ENCODE results near the gene IRF3.
A peak's percentile ranks its signal among the peaks of the same experiment; 100 is the strongest.

Gene IRF3

GRCh38 chr19:49652551-49653465, 12.8 kb downstream of the IRF3 start:
- TF ChIP-seq ZNF274 (IDR thresholded peaks at IDR 0.05; ENCODE audit: low read depth, low read length), result no peak
- no peak overlapping the region for H3K4me3 ChIP-seq (ENCODE audit: low read length)

DNA sequence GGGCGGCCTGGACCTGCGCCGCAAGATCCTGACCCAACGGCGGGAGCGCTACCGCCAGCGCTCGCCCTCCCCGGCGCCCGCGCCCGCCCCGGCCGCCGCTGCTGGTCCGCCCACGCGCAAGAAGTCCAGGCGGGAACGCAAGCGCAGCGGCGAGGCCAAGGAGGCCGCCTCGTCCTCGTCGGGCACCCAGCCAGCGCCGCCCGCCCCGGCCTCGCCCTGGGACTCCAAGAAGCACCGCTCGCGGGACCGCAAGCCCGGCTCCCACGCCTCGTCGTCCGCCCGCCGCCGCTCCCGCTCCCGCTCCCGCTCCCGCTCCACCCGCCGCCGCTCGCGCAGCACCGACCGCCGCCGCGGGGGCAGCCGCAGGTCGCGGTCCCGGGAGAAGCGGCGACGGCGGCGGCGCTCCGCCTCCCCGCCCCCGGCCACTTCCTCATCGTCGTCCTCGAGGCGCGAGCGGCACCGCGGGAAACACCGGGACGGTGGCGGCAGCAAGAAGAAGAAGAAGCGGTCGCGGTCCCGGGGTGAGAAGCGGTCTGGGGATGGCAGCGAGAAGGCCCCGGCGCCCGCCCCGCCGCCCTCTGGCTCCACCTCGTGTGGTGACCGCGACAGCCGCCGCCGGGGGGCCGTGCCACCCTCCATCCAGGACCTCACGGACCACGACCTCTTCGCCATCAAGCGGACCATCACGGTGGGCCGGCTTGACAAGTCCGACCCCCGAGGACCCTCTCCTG, 13.7 kb downstream of the IRF3 start:
- no peak overlapping the region for H3K4me3 ChIP-seq (ENCODE audit: low read length)
- no peak for TF ChIP-seq ZNF274 (IDR thresholded peaks at IDR 0.05; ENCODE audit: low read depth, low read length)

DNA sequence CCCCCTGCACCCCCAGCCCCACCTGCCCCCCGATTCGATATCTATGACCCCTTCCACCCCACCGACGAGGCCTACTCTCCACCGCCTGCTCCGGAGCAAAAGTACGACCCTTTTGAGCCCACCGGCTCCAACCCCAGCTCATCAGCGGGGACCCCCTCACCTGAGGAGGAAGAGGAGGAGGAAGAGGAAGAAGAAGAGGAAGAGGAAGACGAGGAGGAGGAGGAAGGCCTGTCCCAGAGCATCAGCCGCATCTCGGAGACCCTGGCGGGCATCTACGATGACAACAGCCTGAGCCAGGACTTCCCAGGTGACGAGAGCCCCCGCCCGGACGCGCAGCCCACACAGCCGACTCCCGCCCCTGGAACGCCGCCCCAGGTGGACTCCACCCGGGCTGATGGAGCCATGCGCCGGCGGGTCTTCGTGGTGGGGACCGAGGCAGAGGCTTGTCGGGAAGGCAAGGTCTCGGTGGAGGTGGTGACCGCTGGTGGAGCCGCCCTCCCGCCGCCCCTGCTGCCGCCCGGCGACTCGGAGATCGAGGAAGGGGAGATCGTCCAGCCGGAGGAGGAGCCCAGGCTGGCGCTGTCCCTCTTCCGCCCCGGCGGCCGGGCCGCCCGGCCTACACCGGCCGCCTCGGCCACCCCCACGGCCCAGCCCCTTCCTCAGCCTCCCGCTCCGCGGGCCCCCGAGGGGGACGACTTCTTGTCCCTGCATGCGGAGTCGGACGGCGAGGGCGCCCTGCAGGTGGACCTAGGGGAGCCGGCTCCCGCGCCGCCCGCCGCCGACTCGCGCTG, 14.4 kb downstream of the IRF3 start:
- no peak overlapping the region for H3K4me3 ChIP-seq (ENCODE audit: low read length)
- no peak for TF ChIP-seq ZNF274 (IDR thresholded peaks at IDR 0.05; ENCODE audit: low read depth, low read length)

DNA sequence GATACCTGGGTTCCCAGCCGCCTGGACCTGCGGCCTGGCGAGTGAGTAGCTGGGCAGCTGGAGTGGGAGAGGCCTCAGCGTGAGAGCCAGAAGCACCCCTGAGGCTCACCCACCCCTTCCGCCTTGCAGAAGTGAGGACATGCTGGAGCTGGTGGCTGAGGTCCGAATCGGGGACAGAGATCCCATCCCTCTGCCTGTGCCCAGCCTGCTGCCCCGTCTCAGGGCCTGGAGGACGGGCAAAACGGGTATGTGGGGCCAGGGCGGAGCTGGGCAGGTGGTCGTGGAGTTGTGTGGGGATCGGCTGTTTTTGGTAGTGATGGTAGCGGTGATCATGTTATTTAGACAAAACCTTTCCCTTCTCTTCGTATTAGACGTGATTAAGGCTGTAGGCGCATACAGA, 19.1 kb downstream of the IRF3 start:
- no peak overlapping the region for H3K4me3 ChIP-seq (ENCODE audit: low read length)
- no peak for TF ChIP-seq ZNF274 (IDR thresholded peaks at IDR 0.05; ENCODE audit: low read depth, low read length)

- no peak for TF ChIP-seq ZNF274 (IDR thresholded peaks at IDR 0.05; ENCODE audit: low read depth, low read length)
- no peak overlapping the region for H3K4me3 ChIP-seq (ENCODE audit: low read length)
Observed at GRCh38 chr19:49645995-49646394, 19.7 kb downstream of the IRF3 start.

- TF ChIP-seq ZNF274 (IDR thresholded peaks at IDR 0.05; ENCODE audit: low read depth, low read length), result no peak
- no peak overlapping the region for H3K4me3 ChIP-seq (ENCODE audit: low read length)
Observed at GRCh38 chr19:49645592-49645991, 20.1 kb downstream of the IRF3 start.

- no peak for TF ChIP-seq ZNF274 (IDR thresholded peaks at IDR 0.05; ENCODE audit: low read depth, low read length)
- H3K4me3 ChIP-seq (ENCODE audit: low read length), result no peak overlapping the region
Observed at GRCh38 chr19:49643466-49643865, 22.2 kb downstream of the IRF3 start.

GRCh38 chr19:49642492-49643035, 23.1 kb downstream of the IRF3 start:
- H3K4me3 ChIP-seq (ENCODE audit: low read length), result peak overlapping the region; percentile 87
- TF ChIP-seq ZNF274 (IDR thresholded peaks at IDR 0.05; ENCODE audit: low read depth, low read length), result no peak

DNA sequence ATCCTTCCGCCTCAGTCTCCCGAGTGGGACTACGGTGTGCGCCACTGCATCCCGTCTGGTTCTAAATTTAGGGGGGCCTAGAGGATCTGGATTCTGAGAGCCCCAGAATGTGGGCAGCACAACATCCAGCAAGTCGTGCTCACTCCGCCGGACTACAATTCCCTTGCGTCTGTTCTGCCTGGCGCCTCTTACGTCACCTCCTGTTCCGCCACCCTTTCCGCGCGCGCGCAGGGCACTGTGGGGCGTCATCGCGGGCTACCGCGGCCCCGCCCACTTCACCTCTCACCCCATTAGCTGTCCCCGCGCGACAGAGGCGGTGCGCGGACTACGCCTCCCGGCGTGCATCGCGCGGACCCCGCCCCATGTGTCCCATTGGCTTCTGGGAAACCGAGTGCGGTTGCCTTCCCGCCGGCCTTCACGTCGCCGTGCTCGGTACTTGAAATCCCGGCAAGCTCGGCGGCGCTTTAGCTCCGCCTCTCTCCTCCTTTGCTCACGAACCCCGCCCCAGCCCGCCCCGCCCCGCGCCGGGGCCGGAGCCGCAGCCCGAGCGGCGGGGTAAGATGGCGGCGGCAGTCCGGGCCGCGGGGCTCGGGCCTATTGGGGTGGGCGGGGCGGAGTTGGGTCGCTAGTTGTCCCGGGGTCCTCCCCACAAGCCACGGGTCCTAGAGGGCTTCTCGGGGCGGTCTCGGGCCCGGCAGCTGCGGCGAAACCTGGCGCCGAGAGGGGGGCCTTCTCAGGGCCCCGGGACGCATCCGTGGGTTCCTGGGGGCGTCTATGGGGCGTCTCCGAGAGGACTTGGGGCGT, 23.8 kb downstream of the IRF3 start, which contains the start of gene SCAF1:
SCAF1 (plus strand) TSS at position 522 of the 804 bp plus-strand sequence. CDS start 2,818 bp downstream, outside the sequence.
- no peak for TF ChIP-seq ZNF274 (IDR thresholded peaks at IDR 0.05; ENCODE audit: low read depth, low read length)
- H3K4me3 ChIP-seq (ENCODE audit: low read length), result peak within 1 kb of the TSS; percentile 87

GRCh38 chr19:49640113-49640898, 25.4 kb downstream of the IRF3 start, which contains the start of gene RRAS:
TSS of gene RRAS (minus strand) at chr19:49640143. CDS start at chr19:49640098, 45 bp downstream.
- no peak for TF ChIP-seq ZNF274 (IDR thresholded peaks at IDR 0.05; ENCODE audit: low read depth, low read length)
- peak within 1 kb of the TSS; percentile 71 for H3K4me3 ChIP-seq (ENCODE audit: low read length)

DNA sequence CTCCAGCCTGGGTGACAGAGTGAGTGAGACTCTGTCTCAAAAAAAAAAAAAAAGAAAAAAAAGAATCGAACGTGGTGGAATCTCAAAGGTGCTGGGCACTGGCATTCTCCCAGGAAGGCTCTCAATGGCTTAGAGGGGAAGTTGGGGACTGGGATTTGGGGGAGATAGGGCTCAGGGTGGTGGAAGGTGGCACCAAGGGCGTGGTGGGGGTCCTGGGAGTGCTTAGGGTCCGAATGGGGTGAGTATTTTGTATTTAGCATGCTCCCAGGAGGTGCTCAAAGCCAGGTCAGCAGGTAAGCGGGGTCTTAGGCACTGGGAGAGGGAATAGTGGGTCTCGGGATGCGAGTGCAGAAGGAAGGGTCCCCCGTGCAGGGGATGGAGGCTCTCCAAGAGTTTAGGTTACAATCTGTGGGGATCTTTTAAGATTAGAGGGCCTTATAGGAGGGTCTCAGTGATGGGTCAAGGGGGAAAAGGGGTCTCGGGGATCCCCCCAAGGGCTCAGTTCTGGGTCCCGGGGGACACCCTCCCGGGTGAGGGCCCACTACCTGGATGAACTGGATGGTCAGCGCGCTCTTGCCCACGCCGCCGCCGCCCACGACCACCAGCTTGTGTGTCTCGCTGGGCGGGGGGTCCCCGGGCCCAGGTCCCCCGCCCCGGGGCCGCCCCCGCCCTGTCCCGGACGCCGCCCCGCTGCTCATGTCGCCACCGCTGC, 26.1 kb downstream of the IRF3 start:
- peak overlapping the region; percentile 56; the same call in 1 of the 2 replicates for H3K4me3 ChIP-seq (ENCODE audit: low read length)
- TF ChIP-seq ZNF274 (IDR thresholded peaks at IDR 0.05; ENCODE audit: low read depth, low read length), result no peak
